Gastrocnemius medialis (tissue), 4 donors: ENCODE data around the gene CHST11. TPM values are rescaled to one million over a fixed set of nuclear protein-coding genes. Genes with fewer than 3 reads are reported as not detected.
A peak's percentile ranks its signal among the peaks of the same experiment; 100 is the strongest.

Experiments used
- ATAC-seq, 2 donors: fragments of 150-250 bp; one replicate each; pipeline ENCODE4 v1.9.1; 2016
- DNase-seq, 2 donors: peaks; one replicate each; pipeline ENCODE4 v3.0.0-alpha.2; 2019
- H3K27ac ChIP-seq, 4 donors: fragments of 200-600 bp; sonication (generic); 1 replicate in 1 of 4; 2 replicates in 3 of 4; pipeline ENCODE4 v1.5.1; 2016 to 2018; ENCODE audit warnings: mild to moderate bottlenecking in 2 of 4, moderate library complexity in 1 of 4
- H3K27me3 ChIP-seq, 3 donors: fragments of 200-600 bp; sonication (generic) in 2 of 3; 1 replicate in 1 of 3; 2 replicates in 2 of 3; pipeline versions ENCODE4 v1.5.1 to v1.6.0; 2016 to 2019; ENCODE audit warnings: mild to moderate bottlenecking in 1 of 3, moderate library complexity in 1 of 3
- H3K36me3 ChIP-seq, 2 donors: fragments of 200-600 bp; sonication (generic) in 1 of 2; one replicate each; pipeline ENCODE4 v1.5.1; 2017 to 2018
- H3K4me1 ChIP-seq, 2 donors: fragments of 200-600 bp; sonication (generic) in 1 of 2; one replicate each; pipeline ENCODE4 v1.5.1; 2016 to 2017; ENCODE audit warnings: mild to moderate bottlenecking in 2 of 2
- H3K4me3 ChIP-seq, 4 donors: fragments of 200-600 bp; sonication (generic) in 3 of 4; 1 replicate in 1 of 4; 2 replicates in 3 of 4; pipeline ENCODE4 v1.5.1; 2016 to 2019; ENCODE audit warnings: mild to moderate bottlenecking in 2 of 4
- H3K9me3 ChIP-seq, 3 donors: fragments of 200-600 bp; sonication (generic) in 2 of 3; 1 replicate in 1 of 3; 2 replicates in 2 of 3; pipeline ENCODE4 v1.5.1; 2016 to 2019
- CTCF ChIP-seq, 5 experiments: fragments of 450-650 bp in 3 of 5; fragments of 200-600 bp in 2 of 5; sonication (generic) in 2 of 5; IDR thresholded peaks in 4 of 5; conservative IDR thresholded peaks in 1 of 5; 1 replicate in 4 of 5; 2 replicates in 1 of 5; pipeline ENCODE4 v1.5.1; 2016 to 2019; ENCODE audit warnings: antibody characterized with exemption in 5 of 5, mild to moderate bottlenecking in 3 of 5, moderate library complexity in 3 of 5
- POLR2A ChIP-seq, 2 donors: fragments of 450-650 bp; IDR thresholded peaks; one replicate each; pipeline ENCODE4 v1.6.1; 2017; ENCODE audit warnings: antibody characterized with exemption in 2 of 2, mild to moderate bottlenecking in 2 of 2, moderate library complexity in 2 of 2
- in situ Hi-C, 4 donors: fragments of 200-750 bp; cut with MboI; loops; one replicate each; pipeline versions ENCODE4 v1.15.0 to v1.8.0; 2017; ENCODE audit warnings: low sequenced_read_pairs in 4 of 4
- intact Hi-C: fragments of 100-400 bp; cut with DNase I; formaldehyde crosslinking; loops from one replicate; pipeline ENCODE4 v1.15.1; 2023; ENCODE audit warnings: low total_unique reads
- total RNA-seq, 4 donors: library from RNA; depleted of rRNA; stranded (reverse); fragments of >200 nt; gene quantifications; one replicate each; pipeline versions ENCODE4 v1.1.0 to v1.2.3, GENCODE V29; 2016

Gene CHST11
- total RNA-seq, 4 donors from 2014 or later = 0.17 to 2.1 (median 1.4) TPM

- H3K4me1 ChIP-seq = no peaks in the 10 kb centered on the region
- no peaks in the 10 kb centered on the region for H3K9me3 ChIP-seq
- H3K27me3 ChIP-seq = peaks cover 0 to 2% (median 0%) of the 10 kb centered on the region in 3 donors
- ATAC-seq = no peak
- no peak overlapping the region for H3K4me3 ChIP-seq
- TF ChIP-seq POLR2A (IDR thresholded peaks at IDR 0.05) (no peak), CTCF (IDR thresholded peaks at IDR 0.05 in 4 of 5, conservative IDR thresholded peaks at IDR 0.05 in 1 of 5) (no peak)
- intact Hi-C loops (no loop called here), in situ Hi-C loops (no loop called here)
- no peak overlapping the region for H3K27ac ChIP-seq
- H3K36me3 ChIP-seq = no peaks in the 10 kb centered on the region
- no peak for DNase-seq
Measured at GRCh38 chr12:104718304-104718929, 261.7 kb downstream of the CHST11 start.

- H3K36me3 ChIP-seq = no peaks in the 10 kb centered on the region
- no peak for DNase-seq
- H3K9me3 ChIP-seq = no peaks in the 10 kb centered on the region
- peaks cover 0 to 2% (median 0%) of the 10 kb centered on the region in 3 donors for H3K27me3 ChIP-seq
- in situ Hi-C loops (no loop called here), intact Hi-C loops (no loop called here)
- ATAC-seq = no peak
- H3K4me3 ChIP-seq = peak overlapping the region; percentile 37 to 46 (median 40)
- H3K4me1 ChIP-seq = no peaks in the 10 kb centered on the region
- peak overlapping the region in 3 of 4 donors; percentile 1 to 59 (median 45) for H3K27ac ChIP-seq
- TF ChIP-seq CTCF (IDR thresholded peaks at IDR 0.05 in 4 of 5, conservative IDR thresholded peaks at IDR 0.05 in 1 of 5) (no peak), POLR2A (IDR thresholded peaks at IDR 0.05) (no peak)
Measured at GRCh38 chr12:104719700-104720338, 263.1 kb downstream of the CHST11 start.

GRCh38 chr12:104720339-104721038 lies 263.7 kb downstream of the CHST11 start:
- no peaks in the 10 kb centered on the region for H3K4me1 ChIP-seq
- intact Hi-C loops = no loop called here
- H3K27me3 ChIP-seq = peaks cover 0 to 2% (median 0%) of the 10 kb centered on the region in 3 donors
- no peak for TF ChIP-seq POLR2A (IDR thresholded peaks at IDR 0.05)
- TF ChIP-seq CTCF (IDR thresholded peaks at IDR 0.05 in 4 of 5, conservative IDR thresholded peaks at IDR 0.05 in 1 of 5) = no peak
- in situ Hi-C loops = no loop called here
- no peaks in the 10 kb centered on the region for H3K9me3 ChIP-seq
- no peaks in the 10 kb centered on the region for H3K36me3 ChIP-seq
- DNase-seq = no peak
- peak overlapping the region; percentile 1 to 59 (median 39) for H3K27ac ChIP-seq
- peak in 1 of 2 donors; percentile 53 for ATAC-seq
- peak overlapping the region; percentile 37 to 46 (median 40) for H3K4me3 ChIP-seq

GRCh38 chr12:104721039-104721405 lies 264.3 kb downstream of the CHST11 start:
- no peak for TF ChIP-seq CTCF (IDR thresholded peaks at IDR 0.05 in 4 of 5, conservative IDR thresholded peaks at IDR 0.05 in 1 of 5)
- no peak for TF ChIP-seq POLR2A (IDR thresholded peaks at IDR 0.05)
- Histone ChIP-seq H3K27ac (peak overlapping the region; percentile 1 to 59 (median 39)), H3K4me1 (no peaks in the 10 kb centered on the region), H3K36me3 (no peaks in the 10 kb centered on the region), H3K9me3 (no peaks in the 10 kb centered on the region), H3K4me3 (peak overlapping the region; percentile 37 to 46 (median 40)), H3K27me3 (peaks cover 0 to 2% (median 0%) of the 10 kb centered on the region in 3 donors)
- intact Hi-C loops (no loop called here), in situ Hi-C loops (no loop called here)
- DNase-seq = no peak
- no peak for ATAC-seq
